ENCODE measurements around the gene OR10H4. TPM values are rescaled to one million over a fixed set of nuclear protein-coding genes. Genes with fewer than 3 reads are reported as not detected.
"Not testable (repeated sequence)": the region's sequence is repeated elsewhere in the genome, so short reads cannot be mapped to it uniquely, and the experiment has no call there.

The OR10H4 gene, protein sequence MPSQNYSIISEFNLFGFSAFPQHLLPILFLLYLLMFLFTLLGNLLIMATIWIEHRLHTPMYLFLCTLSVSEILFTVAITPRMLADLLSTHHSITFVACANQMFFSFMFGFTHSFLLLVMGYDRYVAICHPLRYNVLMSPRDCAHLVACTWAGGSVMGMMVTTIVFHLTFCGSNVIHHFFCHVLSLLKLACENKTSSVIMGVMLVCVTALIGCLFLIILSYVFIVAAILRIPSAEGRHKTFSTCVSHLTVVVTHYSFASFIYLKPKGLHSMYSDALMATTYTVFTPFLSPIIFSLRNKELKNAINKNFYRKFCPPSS
- total RNA-seq (2014; rRNA removed; shearing (Covaris generic)), result not detected in 2 replicates

DNA sequence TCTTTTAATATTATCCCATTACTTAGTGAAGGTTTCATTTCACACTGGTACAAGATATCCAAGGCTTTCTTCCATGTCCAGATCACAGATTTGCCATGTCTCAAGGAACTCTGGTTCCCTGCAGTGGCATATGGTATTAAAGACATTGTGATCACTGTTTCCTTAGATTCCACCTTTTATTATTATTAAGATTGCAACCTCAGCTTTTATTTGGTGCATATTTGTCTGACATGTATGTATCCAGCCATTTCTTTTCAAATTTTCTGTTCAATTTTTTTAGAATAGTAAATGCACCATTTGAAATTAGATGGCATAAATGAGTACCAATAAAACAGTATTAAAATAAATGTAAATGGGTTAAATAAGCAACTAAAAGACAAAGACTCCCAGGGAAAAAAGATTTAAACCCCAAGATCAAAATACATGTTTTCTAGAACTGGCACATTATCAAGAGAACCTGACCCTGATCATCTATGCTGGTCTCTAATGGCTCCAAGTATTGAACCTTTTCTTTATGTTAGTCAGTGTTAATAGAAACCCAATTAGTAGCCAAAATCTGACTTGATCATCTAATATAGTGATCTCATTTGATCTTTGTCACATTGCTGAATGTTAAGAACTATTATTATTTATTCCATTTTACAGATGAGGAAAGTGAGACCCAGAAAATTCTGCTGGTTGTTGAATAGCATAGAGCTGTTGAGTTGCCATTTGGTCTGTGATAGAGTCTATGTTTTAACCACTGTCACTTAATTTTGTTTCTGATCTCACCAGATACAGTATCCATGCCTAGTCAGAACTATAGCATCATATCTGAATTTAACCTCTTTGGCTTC lies at the start of gene OR10H4:
Gene OR10H4 (plus strand): TSS at position 786 of the 836 bp plus-strand sequence. CDS start 0 bp downstream, at position 786.
- in situ Hi-C loops (cut with HindIII; ENCODE audit: low sequenced_read_pairs), result no loop called here

DNA sequence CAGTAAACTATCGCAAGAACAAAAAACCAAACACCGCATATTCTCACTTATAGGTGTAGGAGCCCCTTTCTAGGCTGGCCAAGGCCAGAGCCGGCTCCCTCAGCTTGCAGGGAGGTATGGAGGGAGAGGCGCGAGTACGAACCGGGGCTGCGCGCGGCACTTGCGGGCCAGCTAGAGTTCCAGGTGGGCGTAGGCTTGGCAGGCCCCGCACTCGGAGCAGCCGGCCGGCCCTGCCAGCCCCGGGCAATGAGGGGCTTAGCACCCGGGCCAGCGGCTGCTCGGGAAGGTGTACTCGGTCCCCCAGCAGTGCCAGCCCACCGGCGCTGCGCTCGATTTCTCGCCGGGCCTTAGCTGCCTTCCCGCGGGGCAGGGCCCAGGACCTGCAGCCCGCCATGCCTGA lies 49.2 kb upstream of the OR10H4 start:
- DNase-seq (ENCODE audit: low spot score); in situ Hi-C loops (cut with HindIII; ENCODE audit: low sequenced_read_pairs): not testable (repeated sequence)

More for the DNA sequence above, at the start of gene OR10H4:
- no peak for DNase-seq (ENCODE audit: low spot score)

DNA sequence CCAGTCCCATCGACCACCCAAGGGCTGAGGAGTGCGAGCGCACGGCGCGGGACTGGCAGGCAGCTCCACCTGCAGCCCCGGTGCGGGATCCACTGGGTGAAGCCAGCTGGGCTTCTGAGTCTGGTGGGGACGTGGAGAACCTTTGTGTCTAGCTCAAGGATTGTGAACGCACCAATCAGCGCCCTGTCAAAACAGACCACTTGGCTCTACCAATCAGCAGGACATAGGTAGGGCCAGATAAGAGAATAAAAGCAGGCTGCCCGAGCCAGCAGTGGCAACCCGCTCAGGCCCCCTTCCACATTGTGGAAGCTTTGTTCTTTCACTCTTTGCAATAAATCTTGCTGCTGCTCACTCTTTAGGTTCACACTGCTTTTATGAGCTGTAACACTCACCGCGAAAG lies 48.8 kb upstream of the OR10H4 start:
- in situ Hi-C loops (cut with HindIII; ENCODE audit: low sequenced_read_pairs), result not testable (repeated sequence)
- DNase-seq (ENCODE audit: low spot score), result peak; percentile 13

DNA sequence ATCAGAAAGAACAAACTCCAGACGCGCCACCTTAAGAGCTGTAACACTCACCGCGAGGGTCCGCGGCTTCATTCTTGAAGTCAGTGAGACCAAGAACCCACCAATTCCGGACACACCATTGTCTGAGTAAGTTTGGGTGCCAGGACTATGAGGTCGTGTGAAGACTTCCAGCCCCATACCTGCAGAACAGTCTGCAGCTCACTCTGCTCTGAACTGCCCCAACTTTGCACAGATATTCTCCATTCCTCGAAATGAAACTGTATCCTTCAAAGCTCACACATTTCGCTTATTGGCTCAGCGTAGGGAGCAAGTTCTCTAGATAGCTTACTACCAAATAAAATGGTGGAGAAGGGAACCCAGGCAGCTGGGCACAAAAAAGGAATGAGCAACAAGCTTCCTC lies 48.3 kb upstream of the OR10H4 start:
- DNase-seq (ENCODE audit: low spot score), result no peak
- in situ Hi-C loops (cut with HindIII; ENCODE audit: low sequenced_read_pairs), result no loop called here

DNA sequence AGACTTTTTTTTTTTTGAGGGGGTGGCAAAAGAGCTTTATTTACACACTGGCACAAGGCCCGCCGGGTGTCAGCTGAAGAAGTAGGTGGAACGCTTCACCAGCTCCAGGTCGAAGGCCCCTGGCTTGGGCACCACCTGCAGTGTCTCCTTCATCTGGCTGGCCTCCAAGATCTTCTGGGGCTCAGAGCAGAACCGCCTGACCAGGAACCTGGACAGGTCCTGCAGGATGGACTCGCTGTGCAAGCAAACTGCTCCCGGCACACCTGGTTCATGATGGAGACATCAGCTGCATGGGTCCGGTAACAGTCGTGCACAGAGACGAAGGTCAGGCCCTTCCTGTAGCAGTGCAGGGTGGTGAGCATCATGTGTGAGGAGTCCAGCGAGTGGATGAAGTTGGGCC lies 46.6 kb upstream of the OR10H4 start:
- no peak for DNase-seq (ENCODE audit: low spot score)
- in situ Hi-C loops (cut with HindIII; ENCODE audit: low sequenced_read_pairs), result no loop called here

DNA sequence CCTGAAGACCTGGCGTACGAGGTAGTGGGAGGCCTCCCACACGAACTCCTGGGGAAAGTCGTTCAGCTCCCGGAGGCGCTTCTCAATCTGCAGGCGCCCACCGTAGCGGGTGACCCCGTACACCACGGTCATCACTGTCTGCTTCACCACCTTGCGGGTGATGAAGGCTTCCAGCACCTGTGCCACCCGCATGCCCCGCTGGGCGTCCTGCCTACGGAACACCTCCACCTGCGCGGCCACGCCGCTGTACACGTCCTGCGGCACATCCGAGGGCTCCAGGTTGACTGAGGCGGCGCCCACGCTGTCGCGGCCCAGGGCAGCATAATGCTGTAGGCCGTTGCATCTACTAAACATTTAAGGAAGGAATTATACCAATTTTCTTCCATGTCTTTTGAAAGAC lies 45.9 kb upstream of the OR10H4 start:
- DNase-seq (ENCODE audit: low spot score); in situ Hi-C loops (cut with HindIII; ENCODE audit: low sequenced_read_pairs): not testable (repeated sequence)

DNA sequence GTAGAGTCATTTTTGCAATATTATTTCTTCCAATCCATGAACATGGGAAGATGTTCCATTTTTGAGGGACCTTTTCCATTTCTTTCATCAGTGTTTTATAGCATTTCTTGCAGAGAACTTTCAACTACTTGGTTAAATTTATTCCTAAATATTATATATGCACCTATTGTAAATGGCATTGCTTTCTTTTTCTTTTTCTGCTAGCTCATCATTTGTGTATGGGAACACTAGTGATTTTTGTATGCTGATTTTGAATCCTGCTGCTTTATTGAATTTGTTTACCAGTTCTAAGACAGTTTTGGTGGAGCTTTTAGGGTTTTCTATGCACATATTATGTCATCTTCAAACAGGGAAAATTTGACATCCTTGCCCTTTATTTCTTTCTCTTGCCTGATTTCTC lies 43.8 kb upstream of the OR10H4 start:
- in situ Hi-C loops (cut with HindIII; ENCODE audit: low sequenced_read_pairs), result no loop called here

DNA sequence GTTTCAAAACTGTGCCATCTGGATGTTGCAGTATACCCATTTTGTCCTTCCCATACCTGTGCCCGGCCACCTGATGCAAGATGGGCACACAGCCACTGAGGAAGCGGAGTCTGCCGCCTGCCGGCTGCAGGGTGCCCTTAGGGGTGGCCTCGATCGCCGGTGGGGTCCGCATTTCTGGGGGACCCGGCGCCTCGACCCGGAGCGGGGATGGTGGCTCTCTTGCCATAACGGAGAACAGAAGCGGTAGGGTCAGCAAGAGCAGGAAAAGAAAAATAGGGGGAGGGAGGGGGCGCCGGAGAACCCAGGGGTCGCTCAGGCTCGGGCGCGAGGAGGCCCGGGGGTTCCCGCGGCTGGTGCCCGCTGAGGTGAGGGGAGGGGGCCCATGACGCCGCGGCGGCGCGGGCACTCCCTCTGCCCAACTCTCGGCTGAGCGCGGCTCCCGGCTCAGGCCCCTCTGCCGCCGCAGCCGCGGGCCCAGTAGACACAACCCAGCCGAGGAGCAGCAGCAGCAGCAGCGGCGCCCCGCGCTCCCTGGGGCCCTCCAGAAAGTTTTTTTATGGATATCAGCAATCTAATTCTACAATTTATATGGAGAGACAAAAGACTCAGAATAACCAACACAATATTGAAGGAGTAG lies 37.1 kb upstream of the OR10H4 start:
- in situ Hi-C loops (cut with HindIII; ENCODE audit: low sequenced_read_pairs), result no loop called here
- DNase-seq (ENCODE audit: low spot score), result no peak

More for the DNA sequence above, 43.8 kb upstream of the OR10H4 start:
- no peak for DNase-seq (ENCODE audit: low spot score)

DNA sequence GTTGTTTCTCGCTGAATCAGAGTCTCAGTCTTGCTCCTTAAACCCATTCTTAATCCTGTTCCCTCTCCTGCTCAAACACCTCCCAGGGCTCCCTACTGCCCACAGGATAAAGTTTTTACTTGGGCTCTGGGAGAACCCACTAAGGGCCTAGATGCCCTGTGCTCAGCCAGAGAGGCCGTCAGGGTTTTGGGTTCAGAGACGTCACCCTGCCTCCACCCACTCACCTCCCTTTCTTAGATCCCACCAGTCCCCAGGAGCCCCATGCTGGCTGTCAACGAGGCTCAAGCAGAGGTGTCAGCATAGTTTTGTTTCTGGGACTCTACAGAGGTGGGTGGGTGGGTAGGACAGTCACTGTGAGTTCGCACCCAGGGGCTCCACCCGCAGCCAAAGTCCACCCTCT lies 35.4 kb upstream of the OR10H4 start:
- in situ Hi-C loops (cut with HindIII; ENCODE audit: low sequenced_read_pairs), result no loop called here
- no peak for DNase-seq (ENCODE audit: low spot score)

DNA sequence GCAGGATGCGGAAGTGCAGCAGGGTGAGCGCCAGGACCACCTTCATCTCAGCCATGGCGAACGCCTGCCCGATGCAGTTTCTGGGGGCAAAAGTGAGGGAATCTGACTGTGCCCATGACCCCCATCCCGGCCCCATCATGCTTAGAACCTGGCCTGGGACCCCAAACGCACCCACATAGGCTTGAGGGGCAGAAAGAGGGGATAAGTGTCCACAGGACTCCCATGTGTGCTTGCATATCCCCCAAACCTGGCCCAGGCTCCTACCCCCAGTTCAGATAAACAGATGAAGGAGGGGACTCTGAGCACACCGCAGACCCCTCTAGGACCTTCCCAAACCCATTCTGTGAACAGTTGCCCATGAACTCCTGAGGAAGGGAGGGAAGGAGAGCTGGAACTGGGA lies 35.0 kb upstream of the OR10H4 start:
- in situ Hi-C loops (cut with HindIII; ENCODE audit: low sequenced_read_pairs), result no loop called here
- no peak for DNase-seq (ENCODE audit: low spot score)

DNA sequence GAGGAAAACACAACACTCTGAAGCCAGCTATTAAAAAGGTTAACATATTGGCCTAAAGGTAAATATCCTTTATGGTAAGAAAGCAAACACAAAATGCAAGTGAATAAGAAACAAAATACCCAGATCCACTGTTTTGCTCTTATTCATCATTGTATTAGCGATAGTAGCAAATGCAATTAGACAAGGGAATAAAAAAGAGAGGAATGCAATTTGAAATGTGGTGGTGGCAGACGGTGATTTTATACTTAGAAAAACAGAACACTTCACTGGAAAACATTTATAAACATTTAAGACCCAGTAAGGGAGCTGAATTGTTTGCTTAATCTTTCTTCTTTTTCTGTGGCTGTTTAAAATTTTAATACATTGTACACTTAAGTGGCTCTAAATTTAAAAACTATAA lies 33.7 kb upstream of the OR10H4 start:
- in situ Hi-C loops (cut with HindIII; ENCODE audit: low sequenced_read_pairs), result no loop called here
- DNase-seq (ENCODE audit: low spot score), result no peak

DNA sequence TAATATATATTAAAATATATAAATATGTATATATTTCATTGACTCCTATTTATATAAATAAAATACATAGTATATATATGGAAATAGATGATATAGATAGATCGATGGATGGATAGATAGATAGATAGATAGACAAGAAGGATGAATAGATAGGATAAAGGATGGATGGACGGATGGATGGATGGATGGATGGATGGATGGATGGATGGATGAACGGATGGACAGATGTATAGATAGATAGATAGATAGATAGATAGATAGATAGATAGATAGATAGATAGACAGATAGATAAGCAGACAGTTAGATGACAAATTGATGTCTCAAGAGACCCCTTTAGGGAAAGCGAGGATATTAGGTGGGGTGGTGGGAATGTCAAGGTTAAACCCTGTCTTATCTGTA lies 29.6 kb upstream of the OR10H4 start:
- in situ Hi-C loops (cut with HindIII; ENCODE audit: low sequenced_read_pairs), result no loop called here

DNA sequence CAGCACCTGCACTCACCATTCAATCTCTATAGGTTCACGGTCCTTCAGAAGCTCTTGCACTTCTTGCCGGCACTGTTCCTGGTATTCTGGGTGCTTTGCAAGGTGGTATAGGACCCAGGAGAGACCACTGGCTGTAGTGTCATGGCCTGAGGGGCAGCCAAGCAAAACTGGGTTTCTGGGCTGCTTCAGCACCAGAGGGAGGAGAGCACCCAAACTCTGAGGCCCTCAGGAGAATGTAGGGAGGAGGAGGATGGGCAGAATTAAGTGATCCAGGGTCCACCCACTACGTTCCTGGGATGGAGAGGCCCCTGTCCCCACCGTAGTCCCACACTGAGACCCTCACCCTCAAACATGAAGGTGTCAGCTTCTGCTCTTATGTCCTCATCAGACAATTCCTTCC lies 26.8 kb upstream of the OR10H4 start:
- in situ Hi-C loops (cut with HindIII; ENCODE audit: low sequenced_read_pairs), result no loop called here

More for the DNA sequence above, 29.6 kb upstream of the OR10H4 start:
- no peak for DNase-seq (ENCODE audit: low spot score)

DNA sequence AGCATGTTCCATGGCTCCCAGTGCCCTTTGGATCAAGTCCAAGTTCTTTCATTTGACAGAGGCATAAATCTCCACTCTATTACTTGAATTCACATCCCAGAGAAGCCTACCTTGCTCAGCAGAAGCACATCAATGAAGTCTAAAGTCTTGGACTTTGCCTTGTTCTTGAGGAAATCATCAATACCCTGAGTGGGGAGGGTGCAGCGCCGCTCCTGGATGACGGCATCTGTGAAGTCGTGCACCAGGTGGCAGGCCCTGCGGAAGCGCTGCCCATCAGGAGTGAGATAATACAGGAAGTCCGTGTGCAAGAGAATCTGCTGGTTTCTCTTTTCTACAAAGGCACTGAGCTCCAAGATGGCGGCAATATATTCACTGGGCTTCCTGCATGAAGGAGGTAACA lies 25.1 kb upstream of the OR10H4 start:
- in situ Hi-C loops (cut with HindIII; ENCODE audit: low sequenced_read_pairs), result no loop called here
- DNase-seq (ENCODE audit: low spot score), result no peak

More for the DNA sequence above, 26.8 kb upstream of the OR10H4 start:
- no peak for DNase-seq (ENCODE audit: low spot score)

DNA sequence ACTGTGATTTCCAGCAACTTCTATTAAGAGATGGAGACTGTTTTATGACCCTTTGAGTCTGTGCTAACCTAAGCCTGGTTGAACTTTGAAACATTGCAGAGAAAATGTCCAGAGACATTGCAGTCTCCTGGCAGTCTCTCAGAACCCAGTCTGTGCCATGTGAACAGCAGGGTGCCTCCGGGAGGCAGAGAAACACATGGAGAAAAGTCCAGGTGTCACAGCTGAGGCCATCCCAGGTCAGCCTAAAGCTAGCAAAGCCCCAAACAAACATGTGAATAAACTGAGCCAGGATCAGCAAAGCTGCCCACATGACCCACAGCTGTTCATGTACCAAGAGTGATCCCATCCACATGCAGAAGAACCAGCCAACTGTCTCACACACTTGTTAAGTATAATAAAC lies 22.3 kb upstream of the OR10H4 start:
- DNase-seq (ENCODE audit: low spot score), result no peak
- in situ Hi-C loops (cut with HindIII; ENCODE audit: low sequenced_read_pairs), result no loop called here

DNA sequence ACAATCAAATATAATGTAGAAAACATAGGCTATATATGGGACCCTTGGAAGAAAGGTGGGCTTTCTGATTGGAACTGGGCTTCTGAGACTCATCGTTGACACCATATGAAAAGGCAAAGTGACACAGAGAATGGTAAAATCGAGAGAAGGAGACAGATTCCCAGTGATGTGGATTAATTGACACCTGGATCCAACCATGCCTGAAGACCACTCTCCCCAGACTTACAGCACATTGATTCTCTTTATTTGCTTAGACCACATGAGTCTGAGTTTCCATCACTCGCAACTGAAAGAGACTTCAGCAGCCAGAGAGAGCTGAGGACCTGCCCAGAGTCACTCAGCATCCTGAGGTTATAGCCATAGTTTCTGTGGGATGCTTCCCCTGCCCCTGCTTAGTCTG lies 20.5 kb upstream of the OR10H4 start:
- no peak for DNase-seq (ENCODE audit: low spot score)
- in situ Hi-C loops (cut with HindIII; ENCODE audit: low sequenced_read_pairs), result no loop called here

DNA sequence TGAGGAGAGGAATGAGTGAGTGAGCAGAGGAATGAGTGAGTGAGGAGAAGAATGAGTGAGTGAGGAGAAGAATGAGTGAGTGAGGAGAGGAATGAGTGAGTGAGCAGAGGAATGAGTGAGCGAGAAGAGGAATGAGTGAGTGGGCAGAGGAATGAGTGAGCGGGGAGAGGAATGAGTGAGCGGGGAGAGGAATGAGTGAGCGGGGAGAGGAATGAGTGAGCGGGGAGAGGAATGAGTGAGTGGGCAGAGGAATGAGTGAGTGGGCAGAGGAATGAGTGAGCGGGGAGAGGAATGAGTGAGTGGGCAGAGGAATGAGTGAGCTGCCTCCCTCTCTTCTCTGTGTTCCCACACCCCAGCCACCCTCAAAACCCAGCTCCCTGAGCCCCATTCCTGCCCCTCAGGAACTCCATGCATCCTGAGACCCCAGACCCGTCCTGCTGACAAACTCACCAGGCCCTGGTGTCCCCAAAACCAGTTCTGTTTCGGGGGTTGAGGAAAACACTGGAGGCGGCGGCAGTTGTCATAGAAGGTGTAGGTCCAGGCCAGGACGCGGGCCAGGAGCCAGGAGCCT lies 15.0 kb upstream of the OR10H4 start:
- in situ Hi-C loops (cut with HindIII; ENCODE audit: low sequenced_read_pairs), result not testable (repeated sequence)
- DNase-seq (ENCODE audit: low spot score), result peak; percentile 16

DNA sequence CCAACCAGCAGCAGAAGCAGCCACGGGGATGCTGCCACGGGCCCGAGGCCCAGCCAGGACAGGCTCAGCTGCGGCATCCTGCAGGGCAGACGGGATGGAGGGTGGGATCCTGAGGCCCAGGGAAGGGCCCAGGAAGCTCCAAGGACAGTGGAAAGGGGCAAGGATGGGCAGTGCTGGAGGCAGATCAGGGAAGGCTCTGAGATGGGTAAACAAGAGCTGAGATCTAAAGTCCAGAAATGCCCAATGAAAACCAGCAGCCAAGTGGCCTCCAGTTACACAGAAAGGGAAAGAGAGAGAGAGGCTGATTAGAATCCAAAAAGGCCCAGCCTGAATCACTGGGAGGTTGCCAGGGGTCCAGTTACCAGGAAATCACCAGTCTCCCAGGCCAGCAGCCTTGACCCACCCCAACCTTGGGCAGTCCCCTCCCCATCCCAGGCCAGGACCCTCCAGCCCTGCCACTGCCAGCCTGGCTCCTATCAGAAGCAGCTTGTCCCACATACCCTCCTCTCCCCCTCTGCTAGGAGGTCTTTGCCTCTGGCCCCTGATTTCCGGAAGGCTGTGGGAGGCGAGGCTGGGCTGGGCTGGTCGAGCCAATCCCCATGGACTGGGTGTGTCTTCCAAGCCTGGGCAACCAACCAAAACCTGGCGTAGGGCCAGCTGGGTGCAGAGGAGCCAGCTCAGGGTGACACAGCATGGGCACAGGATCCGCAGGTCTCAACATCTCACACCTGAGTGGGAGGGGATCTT lies 14.3 kb upstream of the OR10H4 start, which contains the start of gene CYP4F11:
Gene CYP4F11 (minus strand): TSS at position 198 of the 747 bp plus-strand sequence. CDS start 121 bp downstream, at position 77.
- peak; percentile 15 for DNase-seq (ENCODE audit: low spot score)
- in situ Hi-C loops (cut with HindIII; ENCODE audit: low sequenced_read_pairs), result no loop called here

DNA sequence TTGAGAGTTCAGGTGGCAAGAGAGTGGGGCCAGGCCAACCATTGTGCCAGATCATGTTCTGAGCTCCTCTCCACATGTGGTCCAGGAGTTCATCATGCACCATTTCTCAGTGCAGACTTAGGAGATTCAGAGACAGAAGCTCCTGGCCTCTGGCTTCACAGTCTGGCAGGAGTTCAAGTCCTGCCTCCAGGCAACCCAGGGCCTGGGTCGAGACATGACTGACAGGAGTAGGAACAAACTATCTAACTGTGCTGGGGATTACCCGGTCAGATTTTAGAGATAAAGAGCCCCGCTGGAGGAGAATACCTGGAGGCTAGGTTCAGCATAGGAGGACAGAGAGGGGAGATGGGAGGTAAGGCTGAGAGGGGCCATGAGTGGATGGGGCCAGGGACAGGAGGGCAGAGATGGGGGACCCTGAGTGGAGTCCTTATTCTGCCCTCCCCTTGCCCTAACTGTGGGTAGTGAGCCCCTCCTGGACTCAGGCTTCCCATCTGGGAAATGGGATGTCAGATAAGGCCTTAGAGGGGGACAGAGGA lies 13.6 kb upstream of the OR10H4 start:
- no peak for DNase-seq (ENCODE audit: low spot score)
- in situ Hi-C loops (cut with HindIII; ENCODE audit: low sequenced_read_pairs), result no loop called here

Measured in G401 (cell line).